Endometrial microvascular endothelial cells (primary cell): ENCODE results near the gene SLC12A5. TPM values are rescaled to one million over a fixed set of nuclear protein-coding genes. Genes with fewer than 3 reads are reported as not detected.

Experiments
- in situ Hi-C: cut with HindIII; loops from 2 replicates; pipeline ENCODE4 v1.10.0; 2017; ENCODE audit warnings: low sequenced_read_pairs, low pct_unique_long_range_greater_than_20kb; ENCODE audit errors: inconsistent ontology term
- total RNA-seq: library from RNA; depleted of rRNA; stranded (reverse); fragments of >200 nt; gene quantifications from one replicate; pipeline ENCODE4 v1.2.3, GENCODE V29; 2015; ENCODE audit errors: inconsistent ontology term

SLC12A5 gene
- total RNA-seq, 1 donor from 2014 or later, result not detected

DNA sequence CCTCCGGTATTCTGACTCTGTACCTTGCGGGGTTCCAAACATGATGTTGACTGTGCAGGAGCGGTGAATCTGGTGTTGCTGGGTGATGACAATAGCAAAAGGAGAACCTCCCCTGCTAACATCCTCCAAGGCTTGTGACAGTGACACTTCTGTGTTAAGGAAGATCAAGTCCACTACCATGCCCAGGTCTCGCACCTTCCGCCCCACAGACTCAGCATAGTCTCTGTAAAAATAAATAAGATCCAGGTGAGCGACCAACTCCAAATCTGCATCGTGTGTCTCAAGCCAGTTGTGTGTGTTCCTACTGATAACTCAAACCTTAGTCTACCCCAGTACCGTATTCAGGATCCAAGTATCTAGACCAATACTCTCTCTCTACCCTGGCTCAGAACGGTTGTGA is 36.0 kb downstream of the SLC12A5 start:
- in situ Hi-C loops, result no loop called here

GRCh38 chr20:46065691-46066090 is 36.7 kb downstream of the SLC12A5 start:
- in situ Hi-C loops, result no loop called here

GRCh38 chr20:46070215-46070900 is 41.3 kb downstream of the SLC12A5 start:
- in situ Hi-C loops, result no loop called here

GRCh38 chr20:46071573-46071972 is 42.6 kb downstream of the SLC12A5 start:
- in situ Hi-C loops, result no loop called here

GRCh38 chr20:46073024-46073423 is 44.0 kb downstream of the SLC12A5 start:
- in situ Hi-C loops, result no loop called here

- in situ Hi-C loops, result no loop called here
Observed at GRCh38 chr20:46073443-46073842, 44.4 kb downstream of the SLC12A5 start.

DNA sequence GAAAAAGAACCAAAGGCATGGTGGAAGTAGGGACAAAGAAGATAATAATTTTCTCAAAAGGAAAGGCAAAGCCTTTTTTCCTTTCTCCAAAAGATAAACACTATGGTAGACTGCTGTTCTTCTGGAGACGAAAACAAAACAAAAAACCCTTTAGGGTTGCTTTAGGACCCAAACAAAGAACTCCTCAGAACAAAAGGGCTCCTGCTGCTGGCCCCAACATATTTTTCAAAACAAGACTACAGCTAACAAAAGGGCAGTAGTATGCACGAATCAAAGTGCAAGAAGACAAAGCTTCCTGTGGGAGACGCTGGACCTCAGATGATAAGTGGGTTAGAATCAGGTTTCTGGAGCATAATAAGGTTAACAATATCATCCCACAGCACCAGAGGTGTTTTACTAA is 45.0 kb downstream of the SLC12A5 start:
- in situ Hi-C loops, result no loop called here

- in situ Hi-C loops, result no loop called here
Observed at GRCh38 chr20:46076806-46077205, 47.8 kb downstream of the SLC12A5 start.

GRCh38 chr20:46077642-46078305 is 48.8 kb downstream of the SLC12A5 start:
- in situ Hi-C loops, result no loop called here

DNA sequence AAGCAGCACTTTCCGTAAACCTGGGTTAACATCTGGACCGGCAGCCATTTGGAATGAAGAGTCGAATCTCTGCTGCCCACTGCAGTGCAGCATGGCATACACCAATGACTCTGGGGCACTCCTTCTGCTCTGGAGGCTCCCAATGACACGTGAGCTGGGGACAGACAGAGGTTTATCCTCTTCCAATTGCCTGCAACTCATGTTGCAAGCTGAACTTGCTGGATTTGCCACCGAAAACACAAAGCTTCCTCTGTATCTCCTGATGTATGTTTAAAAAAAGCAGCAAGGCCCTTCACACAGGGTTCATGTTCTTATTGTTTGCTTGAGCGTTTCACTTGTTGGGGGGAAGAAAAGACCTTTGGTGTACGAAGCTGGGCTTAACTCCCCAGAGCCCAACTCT is 49.9 kb downstream of the SLC12A5 start:
- in situ Hi-C loops, result no loop called here

GRCh38 chr20:46081074-46081473 is 52.1 kb downstream of the SLC12A5 start:
- in situ Hi-C loops, result no loop called here

GRCh38 chr20:46083101-46083500 is 54.1 kb downstream of the SLC12A5 start:
- in situ Hi-C loops, result no loop called here

- in situ Hi-C loops, result no loop called here
Observed at GRCh38 chr20:46083531-46084061, 54.6 kb downstream of the SLC12A5 start.

- in situ Hi-C loops, result no loop called here
Observed at GRCh38 chr20:46084805-46085178, 55.8 kb downstream of the SLC12A5 start.

- in situ Hi-C loops, result no loop called here
Observed at GRCh38 chr20:46085179-46085851, 56.3 kb downstream of the SLC12A5 start.

- in situ Hi-C loops, result no loop called here
Observed at GRCh38 chr20:46087161-46087560, 58.1 kb downstream of the SLC12A5 start.

DNA sequence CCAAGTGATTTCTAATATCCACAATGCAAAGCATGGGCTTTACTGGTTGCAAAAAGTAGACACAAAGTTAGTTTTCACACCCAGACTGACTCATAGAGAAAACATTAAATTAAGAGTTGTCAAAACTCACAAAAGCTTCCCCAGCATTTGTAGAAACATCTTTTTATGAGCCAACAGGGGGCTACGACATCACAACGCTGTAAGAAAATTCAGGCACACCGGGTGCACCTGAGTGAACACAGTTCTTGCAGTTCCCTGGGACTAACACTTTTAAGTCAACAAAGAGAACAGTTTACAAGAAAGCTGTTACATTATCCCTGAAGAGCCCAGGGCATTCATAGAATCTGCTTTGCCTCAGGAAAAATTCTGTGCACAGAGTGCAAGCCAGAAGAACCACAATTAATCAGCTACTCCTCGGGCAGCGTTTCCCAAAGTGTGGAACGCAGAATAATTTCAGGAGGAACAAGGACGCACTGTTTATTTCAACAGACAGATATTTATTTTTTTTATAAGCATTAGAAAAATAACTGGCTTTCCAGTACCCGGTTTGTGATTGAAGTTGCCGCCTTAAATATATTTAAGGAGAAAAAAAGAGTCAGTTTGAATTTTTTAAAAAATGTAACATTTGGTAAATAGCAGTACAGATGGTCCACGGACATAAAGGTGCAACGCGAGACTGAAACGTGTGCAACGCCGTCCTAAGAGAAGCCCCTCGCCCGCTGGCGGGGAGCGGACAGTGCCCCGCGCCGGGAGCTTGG is 59.6 kb downstream of the SLC12A5 start:
- in situ Hi-C loops, result no loop called here

- in situ Hi-C loops, result no loop called here
Observed at GRCh38 chr20:46089167-46089416, 60.1 kb downstream of the SLC12A5 start.
